Hepatocyte (in vitro differentiated cells): ENCODE data around the gene LIMS2. TPM values are rescaled to one million over a fixed set of nuclear protein-coding genes. Genes with fewer than 3 reads are reported as not detected.

Experiments used
- DNase-seq: peaks from one replicate; pipeline ENCODE4 v3.0.0-alpha.2; 2016; ENCODE audit warnings: low spot score
- H2AFZ ChIP-seq: fragments of 200-600 bp; sonication (generic); 2 replicates; pipeline ENCODE4 v1.6.0; 2016; ENCODE audit warnings: antibody characterized with exemption, mild to moderate bottlenecking
- H3K27ac ChIP-seq: fragments of 200-600 bp; sonication (generic); 2 replicates; pipeline ENCODE4 v1.5.1; 2016; ENCODE audit warnings: mild to moderate bottlenecking
- H3K27me3 ChIP-seq: fragments of 200-600 bp; sonication (generic); 2 replicates; pipeline ENCODE4 v1.6.1; 2016
- H3K36me3 ChIP-seq: fragments of 200-600 bp; sonication (generic); replicated peaks from 2 replicates; pipeline ENCODE4 v1.5.1; 2016; ENCODE audit warnings: low read depth; ENCODE audit not compliant: insufficient read depth
- H3K4me1 ChIP-seq: fragments of 200-600 bp; sonication (generic); 2 replicates; pipeline ENCODE4 v1.5.1; 2016; ENCODE audit warnings: mild to moderate bottlenecking, moderate library complexity; ENCODE audit not compliant: insufficient read depth
- H3K4me2 ChIP-seq: fragments of 200-600 bp; sonication (generic); 2 replicates; pipeline ENCODE4 v1.6.0; 2016
- H3K4me3 ChIP-seq: fragments of 200-600 bp; sonication (generic); 2 replicates; pipeline ENCODE4 v1.5.1; 2016; ENCODE audit warnings: mild to moderate bottlenecking
- H3K79me2 ChIP-seq: fragments of 200-600 bp; sonication (generic); 2 replicates; pipeline ENCODE4 v1.6.0; 2017; ENCODE audit warnings: mild to moderate bottlenecking
- H3K9me2 ChIP-seq: fragments of 200-600 bp; sonication (generic); replicated peaks from 2 replicates; pipeline ENCODE4 v1.6.0; 2017; ENCODE audit warnings: mild to moderate bottlenecking; ENCODE audit not compliant: insufficient read depth
- H3K9me3 ChIP-seq: fragments of 200-600 bp; sonication (generic); 2 replicates; pipeline ENCODE4 v1.5.1; 2016; ENCODE audit warnings: low read depth, mild to moderate bottlenecking
- H4K20me1 ChIP-seq: fragments of 200-600 bp; sonication (generic); 2 replicates; pipeline ENCODE4 v1.6.0; 2016; ENCODE audit warnings: mild to moderate bottlenecking; ENCODE audit not compliant: insufficient read depth, poor library complexity, severe bottlenecking
- CTCF ChIP-seq: fragments of 200-600 bp; sonication (generic); IDR thresholded peaks from 2 replicates; pipeline ENCODE4 v1.5.1; 2016; ENCODE audit warnings: antibody characterized with exemption, mild to moderate bottlenecking; ENCODE audit not compliant: poor library complexity
- EZH2 ChIP-seq: fragments of 200-600 bp; sonication (generic); IDR thresholded peaks from 2 replicates; pipeline ENCODE4 v1.6.1; 2016; ENCODE audit warnings: antibody characterized with exemption, mild to moderate bottlenecking, borderline replicate concordance
- EZH2phosphoT487 ChIP-seq: fragments of 200-600 bp; sonication (generic); IDR thresholded peaks from one replicate; pipeline ENCODE4 v1.6.1; 2018; ENCODE audit warnings: antibody characterized with exemption, mild to moderate bottlenecking, low read depth, moderate library complexity; ENCODE audit not compliant: unreplicated experiment, severe bottlenecking
- WGBS: methylation state at CpG from one replicate; pipeline ENCODE4 v1.1.6; 2016; ENCODE audit warnings: low lambda C conversion rate; ENCODE audit errors: missing lambda C conversion rate; 5-methylcytosine and 5-hydroxymethylcytosine counted together
- polyA plus RNA-seq: library from polyadenylated mRNA; unstranded; fragments of >200 nt; fragmentation: Nextera tagmentation; extraction: Ambion mirVana; gene quantifications from 2 replicates; pipeline ENCODE4 v1.2.1, GENCODE V29; 2016
- total RNA-seq: library from RNA; depleted of rRNA; stranded (reverse); fragments of >200 nt; gene quantifications from 2 replicates; pipeline ENCODE4 v1.2.3, GENCODE V29; 2014

The LIMS2 gene
- total and polyA plus RNA-seq, 2 experiments from 2014 or later = 4.0 to 8.3 TPM

GRCh38 chr2:127623388-127624319, 51.7 kb downstream of the LIMS2 start:
- Histone ChIP-seq H3K9me2 (no peaks in the 10 kb centered on the region), H3K79me2 (no peaks in the 10 kb centered on the region), H3K4me3 (no peak overlapping the region), H2AFZ (no peak overlapping the region), H3K27ac (no peak overlapping the region), H3K4me2 (no peak overlapping the region), H3K27me3 (no peaks in the 10 kb centered on the region), H4K20me1 (no peaks in the 10 kb centered on the region), H3K9me3 (no peaks in the 10 kb centered on the region), H3K4me1 (no peaks in the 10 kb centered on the region), H3K36me3 (no peaks in the 10 kb centered on the region)
- TF ChIP-seq EZH2phosphoT487 (no peak), CTCF (no peak), EZH2 (no peak)
- DNase-seq = no peak
- WGBS = 94% methylated on average over 33 of the region's 38 CpGs

DNA sequence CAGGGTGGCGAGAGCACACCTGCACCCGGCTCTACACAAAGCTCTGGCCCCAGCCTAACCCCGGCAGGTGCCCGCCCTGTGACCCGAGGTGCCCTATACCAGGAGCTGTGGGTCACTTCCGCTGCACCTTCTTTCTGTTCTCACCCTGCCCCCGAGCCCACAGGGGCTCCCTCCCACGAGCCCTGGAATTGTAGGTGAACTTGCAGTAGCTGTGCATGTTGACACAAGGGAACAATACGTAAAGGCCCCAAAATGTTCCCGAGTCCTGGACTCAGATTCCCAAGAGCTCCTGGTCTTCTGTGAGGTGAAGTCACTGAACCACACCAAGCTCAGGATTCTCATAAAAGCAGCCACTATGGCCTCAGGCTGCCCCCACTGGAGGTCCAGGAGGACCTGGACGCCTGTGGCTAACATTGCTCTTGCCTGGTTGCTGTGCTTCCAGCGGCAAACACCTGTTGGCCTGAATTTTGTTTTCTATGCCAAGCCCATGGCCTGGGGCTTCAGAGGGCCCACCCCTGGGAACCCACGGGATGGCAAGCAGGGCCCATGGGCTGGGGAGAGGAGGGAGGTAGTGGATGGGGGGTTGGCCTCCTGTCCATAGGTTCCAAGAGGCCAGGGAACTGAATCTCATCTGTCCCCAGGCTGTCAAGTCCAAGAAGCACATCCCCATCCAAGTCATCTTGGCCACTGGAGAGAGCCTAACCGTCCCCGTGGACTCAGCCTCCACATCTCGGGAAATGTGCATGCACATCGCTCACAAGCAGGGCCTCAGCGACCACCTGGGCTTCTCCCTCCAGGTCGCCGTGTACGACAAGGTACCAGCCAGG, 52.6 kb downstream of the LIMS2 start:
- no peak overlapping the region for H3K4me2 ChIP-seq
- H3K9me3 ChIP-seq = no peaks in the 10 kb centered on the region
- WGBS = 89% methylated on average over 21 of the region's 21 CpGs
- H3K79me2 ChIP-seq = no peaks in the 10 kb centered on the region
- H2AFZ ChIP-seq = no peak overlapping the region
- no peaks in the 10 kb centered on the region for H3K27me3 ChIP-seq
- no peaks in the 10 kb centered on the region for H3K36me3 ChIP-seq
- H4K20me1 ChIP-seq = no peaks in the 10 kb centered on the region
- no peaks in the 10 kb centered on the region for H3K4me1 ChIP-seq
- no peak for DNase-seq
- no peaks in the 10 kb centered on the region for H3K9me2 ChIP-seq
- H3K27ac ChIP-seq = no peak overlapping the region
- H3K4me3 ChIP-seq = no peak overlapping the region
- no peak for TF ChIP-seq CTCF
- no peak for TF ChIP-seq EZH2phosphoT487
- no peak for TF ChIP-seq EZH2

DNA sequence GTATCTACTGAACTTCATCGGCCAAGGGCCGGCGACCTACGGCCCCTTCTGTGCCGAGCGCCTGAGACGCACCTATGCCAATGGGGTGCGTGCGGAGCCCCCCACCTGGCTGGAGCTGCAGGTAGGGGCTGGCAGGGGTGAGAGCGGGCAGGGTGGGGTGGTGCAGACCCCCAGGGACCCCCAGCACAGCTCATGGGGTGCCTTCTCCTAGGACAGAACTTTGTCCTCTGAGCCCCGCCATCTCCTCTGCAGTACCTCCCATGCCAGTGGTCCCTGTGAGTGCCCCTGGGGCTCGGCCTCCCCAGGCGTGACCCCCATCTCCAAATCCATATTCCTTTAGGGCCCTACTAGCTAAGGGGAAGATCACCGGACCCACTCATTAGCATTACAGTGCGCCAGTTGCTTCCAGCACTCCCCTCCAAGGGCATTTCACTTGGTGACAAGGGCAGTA, 53.3 kb downstream of the LIMS2 start:
- TF ChIP-seq CTCF (no peak), EZH2 (no peak), EZH2phosphoT487 (no peak)
- Histone ChIP-seq H3K36me3 (no peaks in the 10 kb centered on the region), H4K20me1 (no peaks in the 10 kb centered on the region), H3K9me3 (no peaks in the 10 kb centered on the region), H3K9me2 (no peaks in the 10 kb centered on the region), H3K4me3 (no peak overlapping the region), H3K79me2 (no peaks in the 10 kb centered on the region), H3K27me3 (no peaks in the 10 kb centered on the region), H3K27ac (no peak overlapping the region), H2AFZ (no peak overlapping the region), H3K4me1 (no peaks in the 10 kb centered on the region), H3K4me2 (no peak overlapping the region)
- DNase-seq = no peak
- WGBS = 93% methylated on average over 12 of the region's 15 CpGs
